ENCODE results near the gene MRGPRF.

Gene MRGPRF

GRCh38 chr11:68994161-68994893 is 18.7 kb downstream of the MRGPRF start:
- TF ChIP-seq JUND (IDR thresholded peaks at IDR 0.05; ENCODE audit: low read depth) = no peak
- in situ Hi-C loops (cut with HindIII; ENCODE audit: low pct_unique_long_range_greater_than_20kb, low sequenced_read_pairs) = no loop called here
- DNase-seq (ENCODE audit: low read depth in 1 of 2, low spot score in 1 of 2) = no peak

- in situ Hi-C loops (cut with HindIII; ENCODE audit: low pct_unique_long_range_greater_than_20kb, low sequenced_read_pairs) = no loop called here
- no peak for TF ChIP-seq JUND (IDR thresholded peaks at IDR 0.05; ENCODE audit: low read depth)
- DNase-seq (ENCODE audit: low read depth in 1 of 2, low spot score in 1 of 2) = no peak
Measured at GRCh38 chr11:68993546-68993945, 19.5 kb downstream of the MRGPRF start.

GRCh38 chr11:68992743-68993255 is 20.2 kb downstream of the MRGPRF start:
- in situ Hi-C loops (cut with HindIII; ENCODE audit: low pct_unique_long_range_greater_than_20kb, low sequenced_read_pairs) = no loop called here
- TF ChIP-seq JUND (IDR thresholded peaks at IDR 0.05; ENCODE audit: low read depth) = no peak

GRCh38 chr11:68990995-68991780 is 21.9 kb downstream of the MRGPRF start:
- in situ Hi-C loops (cut with HindIII; ENCODE audit: low pct_unique_long_range_greater_than_20kb, low sequenced_read_pairs) = no loop called here
- DNase-seq (ENCODE audit: low read depth in 1 of 2, low spot score in 1 of 2) = no peak
- no peak for TF ChIP-seq JUND (IDR thresholded peaks at IDR 0.05; ENCODE audit: low read depth)

More at GRCh38 chr11:68992743-68993255, 20.2 kb downstream of the MRGPRF start:
- DNase-seq (ENCODE audit: low read depth in 1 of 2, low spot score in 1 of 2) = no peak

GRCh38 chr11:68989936-68990606 is 23.0 kb downstream of the MRGPRF start:
- no peak for DNase-seq (ENCODE audit: low read depth in 1 of 2, low spot score in 1 of 2)
- in situ Hi-C loops (cut with HindIII; ENCODE audit: low pct_unique_long_range_greater_than_20kb, low sequenced_read_pairs) = no loop called here
- no peak for TF ChIP-seq JUND (IDR thresholded peaks at IDR 0.05; ENCODE audit: low read depth)

GRCh38 chr11:68988491-68988890 is 24.6 kb downstream of the MRGPRF start:
- DNase-seq (ENCODE audit: low read depth in 1 of 2, low spot score in 1 of 2) = no peak
- TF ChIP-seq JUND (IDR thresholded peaks at IDR 0.05; ENCODE audit: low read depth) = no peak
- in situ Hi-C loops (cut with HindIII; ENCODE audit: low pct_unique_long_range_greater_than_20kb, low sequenced_read_pairs) = no loop called here

GRCh38 chr11:68987211-68987610 is 25.8 kb downstream of the MRGPRF start:
- TF ChIP-seq JUND (IDR thresholded peaks at IDR 0.05; ENCODE audit: low read depth) = no peak
- in situ Hi-C loops (cut with HindIII; ENCODE audit: low pct_unique_long_range_greater_than_20kb, low sequenced_read_pairs) = no loop called here
- no peak for DNase-seq (ENCODE audit: low read depth in 1 of 2, low spot score in 1 of 2)

- in situ Hi-C loops (cut with HindIII; ENCODE audit: low pct_unique_long_range_greater_than_20kb, low sequenced_read_pairs) = no loop called here
- DNase-seq (ENCODE audit: low read depth in 1 of 2, low spot score in 1 of 2) = no peak
- TF ChIP-seq JUND (IDR thresholded peaks at IDR 0.05; ENCODE audit: low read depth) = no peak
Measured at GRCh38 chr11:68983801-68984200, 29.2 kb downstream of the MRGPRF start.

- in situ Hi-C loops (cut with HindIII; ENCODE audit: low pct_unique_long_range_greater_than_20kb, low sequenced_read_pairs) = no loop called here
- TF ChIP-seq JUND (IDR thresholded peaks at IDR 0.05; ENCODE audit: low read depth) = no peak
- DNase-seq (ENCODE audit: low read depth in 1 of 2, low spot score in 1 of 2) = no peak
Measured at GRCh38 chr11:68982134-68982533, 30.9 kb downstream of the MRGPRF start.

GRCh38 chr11:68980776-68981065 is 32.3 kb downstream of the MRGPRF start, which contains the start of gene MRGPRD:
MRGPRD (minus strand) TSS chr11:68980986; CDS start chr11:68980986, 0 bp downstream.
- no peak for DNase-seq (ENCODE audit: low read depth in 1 of 2, low spot score in 1 of 2)
- in situ Hi-C loops (cut with HindIII; ENCODE audit: low pct_unique_long_range_greater_than_20kb, low sequenced_read_pairs) = no loop called here
- TF ChIP-seq JUND (IDR thresholded peaks at IDR 0.05; ENCODE audit: low read depth) = no peak

- TF ChIP-seq JUND (IDR thresholded peaks at IDR 0.05; ENCODE audit: low read depth) = no peak
- no peak for DNase-seq (ENCODE audit: low read depth in 1 of 2, low spot score in 1 of 2)
- in situ Hi-C loops (cut with HindIII; ENCODE audit: low pct_unique_long_range_greater_than_20kb, low sequenced_read_pairs) = no loop called here
Measured at GRCh38 chr11:68979931-68980775, 32.9 kb downstream of the MRGPRF start.

Measured in T47D (cell line).